Testis (tissue), 2 donors: ENCODE measurements around the gene FHIT.

Experiments used
- CTCF ChIP-seq, 3 experiments: fragments of 450-650 bp in 2 of 3; fragments of 200-600 bp in 1 of 3; sonication (generic) in 1 of 3; IDR thresholded peaks; one replicate each; pipeline ENCODE4 v1.5.1; 2016 to 2019; ENCODE audit warnings: antibody characterized with exemption in 3 of 3, mild to moderate bottlenecking in 2 of 3, moderate library complexity in 1 of 3
- POLR2A ChIP-seq: fragments of 450-650 bp; IDR thresholded peaks from one replicate; pipeline ENCODE4 v1.6.1; 2017; ENCODE audit warnings: antibody characterized with exemption, mild to moderate bottlenecking, moderate library complexity

- no peak for TF ChIP-seq CTCF (IDR thresholded peaks at IDR 0.05)
- TF ChIP-seq POLR2A = no peak
Measured at GRCh38 chr3:60708191-60708975, 542.9 kb downstream of the FHIT start.
